Calu3 (cell line): ENCODE data around the gene TXNDC12. TPM values are rescaled to one million over a fixed set of nuclear protein-coding genes. Genes with fewer than 3 reads are reported as not detected.

Source experiments
- BruUV-seq: library from RNA; stranded (reverse); fragments of 400-500 nt; replicated peaks from 2 replicates; lab custom pipeline; 2021; lab: Mats Ljungman, UMichigan
- CTCF ChIA-PET: fragments of 300-600 bp; sonication (Branson Sonifier 250); formaldehyde crosslinking; loops from one replicate; lab custom pipeline; 2022; ENCODE audit warnings: antibody characterized with exemption; lab: Charles Lee
- DNase-seq: peaks from one replicate; pipeline ENCODE4 v3.0.0; 2022
- H3K27ac Mint-ChIP-seq: one replicate; pipeline ENCODE4 v1.8.0; 2022; ENCODE audit warnings: mixed read lengths; ENCODE audit not compliant: unreplicated experiment
- H3K27me3 Mint-ChIP-seq: one replicate; pipeline ENCODE4 v1.8.0; 2022; ENCODE audit warnings: mixed read lengths; ENCODE audit not compliant: unreplicated experiment
- H3K36me3 Mint-ChIP-seq: one replicate; pipeline ENCODE4 v1.8.0; 2022; ENCODE audit warnings: mild to moderate bottlenecking, moderate library complexity, mixed read lengths; ENCODE audit not compliant: insufficient read depth, unreplicated experiment
- H3K4me1 Mint-ChIP-seq: one replicate; pipeline ENCODE4 v1.8.0; 2022; ENCODE audit warnings: mild to moderate bottlenecking, low read depth, mixed read lengths; ENCODE audit not compliant: unreplicated experiment
- H3K4me3 Mint-ChIP-seq: one replicate; pipeline ENCODE4 v1.8.0; 2022; ENCODE audit warnings: mild to moderate bottlenecking, low read depth, moderate library complexity, mixed read lengths; ENCODE audit not compliant: unreplicated experiment
- H3K9me3 Mint-ChIP-seq: one replicate; pipeline ENCODE4 v1.8.0; 2022; ENCODE audit warnings: low read depth, mixed read lengths; ENCODE audit not compliant: unreplicated experiment
- intact Hi-C: fragments of 100-400 bp; cut with micrococcal nuclease; formaldehyde crosslinking; loops from one replicate; pipeline ENCODE4 v1.10.0; 2022; ENCODE audit not compliant: unreplicated experiment
- total RNA-seq: library from RNA; stranded (reverse); gene quantifications from 2 replicates; pipeline ENCODE4 v1.2.3, GENCODE V29; 2022
- TF ChIP-seq, protein P1 (sequence below): fragments of 200-600 bp; IDR thresholded peaks from one replicate; pipeline ENCODE4 v1.8.0; 2022; ENCODE audit warnings: antibody characterized with exemption; ENCODE audit not compliant: unreplicated experiment

Gene TXNDC12
- total RNA-seq, 1 experiment from 2014 or later = 68.9 TPM

GRCh38 chr1:52059321-52059720 lies 4.3 kb upstream of the TXNDC12 start:
- Mint-ChIP-seq H3K27me3 (no peaks in the 10 kb centered on the region), H3K36me3 (peaks cover 86% of the 10 kb centered on the region), H3K9me3 (no peaks in the 10 kb centered on the region), H3K4me1 (peaks cover 22% of the 10 kb centered on the region), H3K4me3 (peak overlapping the region; percentile 93), H3K27ac (no peak overlapping the region)
- no peak for DNase-seq
- intact Hi-C loops = no loop called here
- TF ChIP-seq, protein P1, sequence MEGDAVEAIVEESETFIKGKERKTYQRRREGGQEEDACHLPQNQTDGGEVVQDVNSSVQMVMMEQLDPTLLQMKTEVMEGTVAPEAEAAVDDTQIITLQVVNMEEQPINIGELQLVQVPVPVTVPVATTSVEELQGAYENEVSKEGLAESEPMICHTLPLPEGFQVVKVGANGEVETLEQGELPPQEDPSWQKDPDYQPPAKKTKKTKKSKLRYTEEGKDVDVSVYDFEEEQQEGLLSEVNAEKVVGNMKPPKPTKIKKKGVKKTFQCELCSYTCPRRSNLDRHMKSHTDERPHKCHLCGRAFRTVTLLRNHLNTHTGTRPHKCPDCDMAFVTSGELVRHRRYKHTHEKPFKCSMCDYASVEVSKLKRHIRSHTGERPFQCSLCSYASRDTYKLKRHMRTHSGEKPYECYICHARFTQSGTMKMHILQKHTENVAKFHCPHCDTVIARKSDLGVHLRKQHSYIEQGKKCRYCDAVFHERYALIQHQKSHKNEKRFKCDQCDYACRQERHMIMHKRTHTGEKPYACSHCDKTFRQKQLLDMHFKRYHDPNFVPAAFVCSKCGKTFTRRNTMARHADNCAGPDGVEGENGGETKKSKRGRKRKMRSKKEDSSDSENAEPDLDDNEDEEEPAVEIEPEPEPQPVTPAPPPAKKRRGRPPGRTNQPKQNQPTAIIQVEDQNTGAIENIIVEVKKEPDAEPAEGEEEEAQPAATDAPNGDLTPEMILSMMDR = no peak
- CTCF ChIA-PET = interaction anchor here (0.7 kb wide), 1 partner anchor 31 kb away, joined by 12 read pairs; no protein-coding TSS in a partner anchor
- BruUV-seq = no TSS peak

DNA sequence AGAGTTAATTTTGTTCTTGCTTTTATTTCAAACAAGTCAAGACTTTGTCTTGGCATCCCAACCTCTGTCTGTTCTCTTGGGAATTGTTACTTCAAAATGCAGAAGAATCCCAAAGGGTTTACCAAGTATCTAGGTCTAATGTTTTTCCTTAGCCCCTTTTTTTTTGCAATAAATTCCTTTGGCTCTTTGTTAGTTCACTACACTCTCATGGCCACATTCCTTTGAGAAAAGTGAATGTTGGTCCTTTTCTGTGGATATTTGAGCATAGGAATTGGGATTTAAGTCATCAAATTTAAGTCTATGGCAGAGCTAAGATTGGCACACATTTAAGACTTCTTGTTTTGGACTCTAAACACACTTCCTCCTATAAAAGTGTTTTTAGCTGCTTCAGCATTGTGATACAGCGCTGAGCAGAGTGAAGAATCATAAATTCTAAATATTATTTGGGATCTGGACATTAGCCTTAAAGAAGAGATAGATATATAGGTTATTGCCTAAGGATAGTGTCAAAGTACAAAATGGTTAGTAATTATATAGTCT lies 3.0 kb upstream of the TXNDC12 start:
- H3K4me3 Mint-ChIP-seq = peak overlapping the region; percentile 93
- no peaks in the 10 kb centered on the region for H3K9me3 Mint-ChIP-seq
- DNase-seq = no peak
- peak overlapping the region; percentile 83 for H3K27ac Mint-ChIP-seq
- no TSS peak for BruUV-seq
- peaks cover 32% of the 10 kb centered on the region for H3K4me1 Mint-ChIP-seq
- TF ChIP-seq, protein P1 = no peak
- intact Hi-C loops = no loop called here
- no peaks in the 10 kb centered on the region for H3K27me3 Mint-ChIP-seq
- CTCF ChIA-PET = interaction anchor here (0.7 kb wide), 1 partner anchor 638 kb away, joined by 3 read pairs; no protein-coding TSS in a partner anchor
- H3K36me3 Mint-ChIP-seq = peaks cover 92% of the 10 kb centered on the region

DNA sequence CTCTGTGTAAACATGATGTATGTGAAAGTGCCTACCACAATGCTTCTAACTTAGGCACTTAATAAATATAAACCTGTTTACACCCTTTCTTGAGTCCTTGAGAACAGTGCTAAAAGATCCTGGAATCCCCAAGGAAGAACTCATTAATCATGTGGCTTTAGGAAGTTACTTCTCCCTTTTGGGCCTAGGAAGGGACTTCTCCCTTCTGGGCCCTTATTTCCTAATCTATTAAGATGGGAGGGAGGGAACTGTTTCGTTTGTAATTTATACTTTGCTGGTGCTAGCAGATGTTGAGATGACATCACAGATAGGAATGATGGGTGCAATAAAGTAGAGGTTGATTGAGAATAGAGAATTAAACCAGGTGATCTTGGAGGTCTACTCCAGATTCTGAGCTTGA lies 2.3 kb upstream of the TXNDC12 start:
- DNase-seq = no peak
- peak overlapping the region; percentile 83 for H3K27ac Mint-ChIP-seq
- TSS peak; percentile 62 for BruUV-seq
- no peaks in the 10 kb centered on the region for H3K27me3 Mint-ChIP-seq
- no peaks in the 10 kb centered on the region for H3K9me3 Mint-ChIP-seq
- TF ChIP-seq, protein P1 = no peak
- peaks cover 94% of the 10 kb centered on the region for H3K36me3 Mint-ChIP-seq
- peaks cover 37% of the 10 kb centered on the region for H3K4me1 Mint-ChIP-seq
- peak overlapping the region; percentile 93 for H3K4me3 Mint-ChIP-seq
- intact Hi-C loops = no loop called here
- CTCF ChIA-PET = interaction anchor here (1.2 kb wide), 1 partner anchor 23 kb away, joined by 3 read pairs; no protein-coding TSS in a partner anchor

DNA sequence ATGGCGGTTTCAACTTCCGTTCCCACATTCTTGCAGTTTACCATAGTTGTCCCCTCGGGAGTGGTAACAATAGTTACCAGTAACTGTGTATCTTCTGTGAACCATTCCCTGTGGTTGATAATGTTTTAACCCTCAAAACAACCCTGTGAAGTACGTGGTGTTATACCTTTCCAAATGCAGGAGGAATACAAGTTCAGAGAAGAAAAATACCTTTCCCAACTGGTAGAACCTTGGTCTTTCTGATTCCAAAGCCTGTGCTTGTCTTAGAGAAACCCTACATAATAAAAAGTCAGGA lies 1.9 kb upstream of the TXNDC12 start:
- H3K27ac Mint-ChIP-seq = peak overlapping the region; percentile 83
- peaks cover 92% of the 10 kb centered on the region for H3K36me3 Mint-ChIP-seq
- TF ChIP-seq, protein P1 = no peak
- intact Hi-C loops = no loop called here
- BruUV-seq = no TSS peak
- no peaks in the 10 kb centered on the region for H3K9me3 Mint-ChIP-seq
- H3K4me1 Mint-ChIP-seq = peaks cover 40% of the 10 kb centered on the region
- CTCF ChIA-PET = interaction anchor here (1.2 kb wide), 1 partner anchor 23 kb away, joined by 3 read pairs; no protein-coding TSS in a partner anchor
- DNase-seq = no peak
- H3K27me3 Mint-ChIP-seq = no peaks in the 10 kb centered on the region
- H3K4me3 Mint-ChIP-seq = peak overlapping the region; percentile 93
